ENCODE data around the gene TMEM9. TPM values are rescaled to one million over a fixed set of nuclear protein-coding genes. Genes with fewer than 3 reads are reported as not detected.

Gene TMEM9
- total and polyA plus RNA-seq, 10 donors: 21.5 to 50.3 (median 34.7) TPM

DNA sequence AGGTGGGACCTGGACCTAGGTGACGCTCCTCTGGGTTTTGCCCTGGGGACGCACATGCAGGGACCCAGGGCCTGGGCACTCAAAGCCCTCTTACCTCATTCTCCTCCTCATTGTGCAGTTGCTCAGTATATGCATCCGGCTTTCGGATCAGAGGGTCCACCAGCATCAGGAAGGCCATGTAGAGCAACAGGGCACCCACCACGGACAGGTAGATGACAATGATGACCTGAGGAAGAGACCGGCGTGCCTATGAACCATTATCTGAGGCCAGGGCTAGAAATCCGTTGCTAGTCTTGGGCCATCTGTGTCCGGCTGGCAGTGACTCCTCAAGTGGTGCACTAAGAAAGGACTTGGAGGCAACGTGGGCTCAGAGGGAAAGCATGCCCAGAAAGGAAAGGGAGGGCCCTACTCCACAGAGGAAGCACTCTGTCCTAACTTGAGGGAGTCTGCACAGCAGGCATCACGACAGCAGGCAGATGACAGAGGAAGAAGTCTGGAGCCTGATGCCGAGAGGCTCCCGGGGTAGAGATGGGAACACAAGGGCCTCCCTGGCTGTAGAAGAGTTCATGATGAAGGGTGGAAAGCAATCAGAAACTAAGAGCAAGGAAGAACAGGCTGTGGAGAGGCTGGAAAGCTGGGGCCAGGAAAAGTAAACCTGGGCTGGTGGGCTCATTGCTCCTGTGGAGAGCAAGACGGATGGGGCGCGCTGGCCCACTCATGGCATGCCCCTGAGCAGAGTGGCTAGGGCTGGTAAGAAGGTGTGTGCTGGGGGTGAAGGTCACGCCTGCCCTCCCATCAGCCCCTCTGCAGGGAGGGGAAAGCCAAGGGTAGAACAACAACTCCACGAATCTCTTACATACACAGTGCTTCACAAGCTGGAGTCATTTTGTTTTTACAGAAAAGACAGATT lies 10.3 kb downstream of the TMEM9 start:
- H3K4me3 ChIP-seq: no peak overlapping the region
- H3K36me3 ChIP-seq: peaks cover 3 to 99% (median 64%) of the 10 kb centered on the region in 6 donors
- no peaks in the 10 kb centered on the region for H3K9me3 ChIP-seq
- H3K27me3 ChIP-seq (replicated peaks in 1 of 7): no peaks in the 10 kb centered on the region
- peaks cover 0 to 5% (median 0%) of the 10 kb centered on the region in 6 donors for H3K4me1 ChIP-seq
- intact Hi-C loops (cut with DNase I; ENCODE audit: low total_unique reads): no loop called here
- no peak overlapping the region for H3K27ac ChIP-seq
- DNase-seq: peak; percentile 66
- 84 to 94% (median 90%) methylated on average over 18 of the region's 18 CpGs for WGBS, 5 donors
- TF ChIP-seq POLR2A (IDR thresholded peaks at IDR 0.05) (no peak), POLR2AphosphoS5 (IDR thresholded peaks at IDR 0.05) (no peak)
- TF ChIP-seq, protein P1, sequence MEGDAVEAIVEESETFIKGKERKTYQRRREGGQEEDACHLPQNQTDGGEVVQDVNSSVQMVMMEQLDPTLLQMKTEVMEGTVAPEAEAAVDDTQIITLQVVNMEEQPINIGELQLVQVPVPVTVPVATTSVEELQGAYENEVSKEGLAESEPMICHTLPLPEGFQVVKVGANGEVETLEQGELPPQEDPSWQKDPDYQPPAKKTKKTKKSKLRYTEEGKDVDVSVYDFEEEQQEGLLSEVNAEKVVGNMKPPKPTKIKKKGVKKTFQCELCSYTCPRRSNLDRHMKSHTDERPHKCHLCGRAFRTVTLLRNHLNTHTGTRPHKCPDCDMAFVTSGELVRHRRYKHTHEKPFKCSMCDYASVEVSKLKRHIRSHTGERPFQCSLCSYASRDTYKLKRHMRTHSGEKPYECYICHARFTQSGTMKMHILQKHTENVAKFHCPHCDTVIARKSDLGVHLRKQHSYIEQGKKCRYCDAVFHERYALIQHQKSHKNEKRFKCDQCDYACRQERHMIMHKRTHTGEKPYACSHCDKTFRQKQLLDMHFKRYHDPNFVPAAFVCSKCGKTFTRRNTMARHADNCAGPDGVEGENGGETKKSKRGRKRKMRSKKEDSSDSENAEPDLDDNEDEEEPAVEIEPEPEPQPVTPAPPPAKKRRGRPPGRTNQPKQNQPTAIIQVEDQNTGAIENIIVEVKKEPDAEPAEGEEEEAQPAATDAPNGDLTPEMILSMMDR (IDR thresholded peaks at IDR 0.05 in 8 of 11, conservative IDR thresholded peaks at IDR 0.05 in 3 of 11): no peak

DNA sequence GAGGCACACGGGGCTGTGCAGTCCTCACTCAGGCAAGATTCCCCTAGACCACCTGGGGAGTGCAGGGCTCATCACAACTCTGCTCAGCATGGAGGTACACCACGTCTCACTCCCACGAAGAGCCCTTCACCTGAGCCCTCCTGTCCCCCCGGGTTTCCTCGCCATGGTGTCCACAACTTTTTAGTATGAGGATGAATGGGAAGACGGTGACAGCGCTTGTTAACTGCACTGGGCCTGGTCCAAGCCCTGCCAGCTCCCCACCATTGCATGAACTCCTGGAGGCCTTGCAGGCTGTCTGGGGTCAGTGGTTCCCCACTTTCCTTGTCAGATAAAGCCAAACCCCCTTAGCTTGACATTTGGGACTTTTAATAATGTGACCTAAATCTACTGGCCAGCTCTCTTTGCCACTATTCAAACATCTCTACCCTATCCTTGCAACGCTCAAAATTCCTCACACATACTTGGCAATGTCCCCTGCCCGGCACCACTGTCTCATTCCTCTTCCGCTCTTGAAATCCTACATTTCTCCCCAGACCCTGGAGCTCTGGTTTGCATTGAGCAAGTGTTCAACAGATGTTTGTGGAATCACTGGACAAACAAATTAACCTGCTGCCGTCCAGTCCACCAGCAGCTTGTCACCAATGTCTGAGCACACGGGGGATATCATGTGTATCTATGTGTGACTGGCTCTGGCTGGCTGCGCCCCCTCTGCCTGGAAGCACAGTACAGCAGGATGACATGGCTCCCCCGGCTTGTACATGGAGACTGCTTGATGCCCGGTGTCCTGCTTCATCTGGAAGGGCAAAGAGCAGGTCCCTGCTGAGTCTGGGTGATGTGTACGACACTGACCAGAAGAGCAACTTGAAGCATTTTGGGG lies 11.2 kb downstream of the TMEM9 start:
- Histone ChIP-seq H3K4me3 (no peak overlapping the region), H3K9me3 (no peaks in the 10 kb centered on the region), H3K4me1 (no peaks in the 10 kb centered on the region), H3K36me3 (peaks cover 3 to 99% (median 65%) of the 10 kb centered on the region in 6 donors), H3K27me3 (replicated peaks in 1 of 7) (no peaks in the 10 kb centered on the region), H3K27ac (no peak overlapping the region)
- WGBS, 5 donors: 93 to 95% (median 94%) methylated on average over 14 to 16 of the region's 16 CpGs
- no peak for DNase-seq
- intact Hi-C loops (cut with DNase I; ENCODE audit: low total_unique reads): no loop called here
- TF ChIP-seq, protein P1 (IDR thresholded peaks at IDR 0.05 in 8 of 11, conservative IDR thresholded peaks at IDR 0.05 in 3 of 11): no peak
- no peak for TF ChIP-seq POLR2AphosphoS5 (IDR thresholded peaks at IDR 0.05)
- no peak for TF ChIP-seq POLR2A (IDR thresholded peaks at IDR 0.05)

DNA sequence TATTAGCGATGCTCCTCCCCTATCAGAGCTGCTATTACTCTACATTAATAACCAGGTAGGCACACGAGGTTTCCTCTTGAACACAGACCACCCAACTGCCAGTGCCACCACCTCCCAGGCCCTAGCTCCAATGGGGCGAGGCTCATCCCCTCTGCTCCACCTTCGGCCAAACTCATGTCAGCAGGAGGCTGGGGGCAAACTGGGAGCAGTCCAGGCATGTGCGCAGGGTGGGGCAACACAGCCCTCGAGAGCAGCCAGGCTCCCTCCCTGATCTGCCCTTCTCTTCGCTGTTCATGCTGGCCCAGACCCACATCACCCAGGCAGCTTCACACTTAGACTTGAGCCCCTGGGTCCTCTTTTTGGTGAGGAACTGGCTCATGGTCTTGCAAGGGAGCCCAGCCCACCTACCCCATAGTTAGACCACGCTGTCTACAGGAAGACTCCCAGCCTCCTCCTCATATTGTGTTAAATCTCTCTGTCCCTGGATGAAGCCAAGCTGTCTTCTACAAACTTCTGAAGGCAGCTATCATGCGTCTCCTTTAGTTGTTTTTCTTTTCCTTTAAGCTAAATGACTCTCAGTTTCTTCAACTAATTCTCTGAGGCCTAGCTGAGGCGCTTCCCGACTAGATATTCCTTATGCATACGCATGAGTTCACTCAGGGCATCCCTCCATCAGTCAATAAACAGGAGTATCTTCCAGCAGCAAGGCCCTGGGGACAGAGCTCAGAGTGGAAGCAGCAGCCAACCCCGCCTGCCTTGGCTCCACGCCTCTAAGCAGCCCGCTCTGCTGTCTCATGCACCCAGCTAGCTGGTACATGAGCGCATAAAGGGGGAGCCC lies 12.0 kb downstream of the TMEM9 start:
- Histone ChIP-seq H3K36me3 (peaks cover 3 to 99% (median 63%) of the 10 kb centered on the region in 6 donors), H3K9me3 (no peaks in the 10 kb centered on the region), H3K27me3 (replicated peaks in 1 of 7) (no peaks in the 10 kb centered on the region), H3K27ac (no peak overlapping the region), H3K4me3 (no peak overlapping the region), H3K4me1 (no peaks in the 10 kb centered on the region)
- intact Hi-C loops (cut with DNase I; ENCODE audit: low total_unique reads): no loop called here
- DNase-seq: no peak
- 89 to 96% (median 94%) methylated on average over 16 of the region's 16 CpGs for WGBS, 5 donors
- TF ChIP-seq, protein P1 (IDR thresholded peaks at IDR 0.05 in 8 of 11, conservative IDR thresholded peaks at IDR 0.05 in 3 of 11): no peak
- TF ChIP-seq POLR2AphosphoS5 (IDR thresholded peaks at IDR 0.05) (no peak), POLR2A (IDR thresholded peaks at IDR 0.05) (no peak)
